ENCODE measurements around the gene CALR.
"Not testable (repeated sequence)": the region's sequence is repeated elsewhere in the genome, so short reads cannot be mapped to it uniquely, and the experiment has no call there.

The CALR gene

GRCh38 chr19:12935071-12935470, 3.3 kb upstream of the CALR start:
- no peak for DNase-seq

GRCh38 chr19:12936582-12936981, 1.8 kb upstream of the CALR start:
- DNase-seq: no peak

GRCh38 chr19:12937093-12937926, 1.1 kb upstream of the CALR start:
- peak; percentile 48 for DNase-seq

- peak; percentile 58 for DNase-seq
Observed at GRCh38 chr19:12938779-12939601, 581 bp downstream of the CALR start.

- DNase-seq: no peak
Observed at GRCh38 chr19:12939975-12940423, 1.6 kb downstream of the CALR start.

GRCh38 chr19:12940897-12941296, 2.5 kb downstream of the CALR start:
- DNase-seq: no peak

- DNase-seq: no peak
Observed at GRCh38 chr19:12943437-12944044, 5.1 kb downstream of the CALR start.

GRCh38 chr19:12944104-12944674, 5.8 kb downstream of the CALR start:
- no peak for DNase-seq

GRCh38 chr19:12945479-12946091, 7.2 kb downstream of the CALR start, which contains the start of gene RAD23A:
Gene RAD23A (plus strand): TSS chr19:12945862. CDS start chr19:12945949, 87 bp downstream.
- DNase-seq: peak; percentile 99

GRCh38 chr19:12946092-12946721, 7.8 kb downstream of the CALR start:
- DNase-seq: peak; percentile 71

GRCh38 chr19:12946731-12947496, 8.5 kb downstream of the CALR start:
- no peak for DNase-seq

- no peak for DNase-seq
Observed at GRCh38 chr19:12947702-12948611, 9.5 kb downstream of the CALR start.

GRCh38 chr19:12948612-12949362, 10.4 kb downstream of the CALR start:
- DNase-seq: no peak

- DNase-seq: no peak
Observed at GRCh38 chr19:12949363-12950283, 11.2 kb downstream of the CALR start.

GRCh38 chr19:12952050-12952449, 13.6 kb downstream of the CALR start:
- not testable (repeated sequence) for DNase-seq

- DNase-seq: no peak
Observed at GRCh38 chr19:12952488-12953137, 14.2 kb downstream of the CALR start.

- DNase-seq: no peak
Observed at GRCh38 chr19:12953138-12953798, 14.9 kb downstream of the CALR start.

Measured in stimulated activated CD4-positive, alpha-beta T cell treated with anti-CD3 and anti-CD28 coated beads, Interleukin-15, amount 100 ng/mL, for 24 hours (primary cell).